ENCODE results near the gene SSX7.
"Not testable (repeated sequence)": the region's sequence is repeated elsewhere in the genome, so short reads cannot be mapped to it uniquely, and the experiment has no call there.

SSX7 gene

GRCh38 chrX:52654800-52655199 lies at the start of gene SSX7:
Gene SSX7, minus strand, starts transcription at chrX:52654900. Its CDS starts 1,428 bp downstream, at chrX:52653472.
- not testable (repeated sequence) for DNase-seq

GRCh38 chrX:52692034-52692433 lies 37.3 kb upstream of the SSX7 start:
- DNase-seq, result not testable (repeated sequence)

GRCh38 chrX:52662218-52662617 lies 7.5 kb upstream of the SSX7 start:
- not testable (repeated sequence) for DNase-seq

- not testable (repeated sequence) for DNase-seq
These were observed 775 bp upstream of the SSX7 start for GRCh38 chrX:52655475-52655874.

GRCh38 chrX:52650676-52651075 lies 4.0 kb downstream of the SSX7 start:
- not testable (repeated sequence) for DNase-seq

GRCh38 chrX:52648956-52649355 lies 5.7 kb downstream of the SSX7 start:
- not testable (repeated sequence) for DNase-seq

GRCh38 chrX:52628483-52628882 lies 26.2 kb downstream of the SSX7 start:
- not testable (repeated sequence) for DNase-seq

GRCh38 chrX:52620661-52621060 lies 34.0 kb downstream of the SSX7 start:
- DNase-seq, result not testable (repeated sequence)

GRCh38 chrX:52608961-52609360 lies 45.7 kb downstream of the SSX7 start:
- DNase-seq, result no peak

GRCh38 chrX:52603151-52603550 lies 51.5 kb downstream of the SSX7 start:
- not testable (repeated sequence) for DNase-seq

GRCh38 chrX:52598886-52599285 lies 55.8 kb downstream of the SSX7 start:
- no peak for DNase-seq

GRCh38 chrX:52594658-52595057 lies 60.0 kb downstream of the SSX7 start:
- no peak for DNase-seq
